Caco-2 (cell line): ENCODE results near the gene DPM2. TPM values are rescaled to one million over a fixed set of nuclear protein-coding genes. Genes with fewer than 3 reads are reported as not detected.

Source experiments
- BruUV-seq: library from RNA; stranded (reverse); fragments of 400-500 nt; replicated peaks from 2 replicates; lab custom pipeline; 2021; lab: Mats Ljungman, UMichigan
- CTCF ChIA-PET: fragments of 300-600 bp; sonication (Branson Sonifier 250); formaldehyde crosslinking; loops from one replicate; lab custom pipeline; 2022; ENCODE audit warnings: antibody characterized with exemption; lab: Charles Lee
- POLR2A ChIA-PET: fragments of 300-600 bp; sonication (Branson Sonifier 250); formaldehyde crosslinking; loops from one replicate; lab custom pipeline; 2022; ENCODE audit warnings: antibody characterized with exemption; lab: Charles Lee
- DNase-seq, 2 experiments: peaks; one replicate each; pipeline versions ENCODE4 v3.0.0 to v3.0.0-alpha.2; 2020 to 2022
- H3K27me3 ChIP-seq: replicated peaks from 2 replicates; pipeline ENCODE4 v1.6.0; 2011; ENCODE audit warnings: low read length; ENCODE audit not compliant: control insufficient read depth, insufficient read depth
- H3K36me3 ChIP-seq: 2 replicates; pipeline ENCODE4 v1.5.1; 2011; ENCODE audit warnings: low read length; ENCODE audit not compliant: control insufficient read depth, insufficient read depth
- H3K4me1 ChIP-seq: fragments of 250-450 bp; sonication (Bioruptor Pico); 2 replicates; pipeline ENCODE4 v1.5.1; 2020; ENCODE audit warnings: mild to moderate bottlenecking
- H3K4me3 ChIP-seq: 2 replicates; pipeline ENCODE4 v1.5.1; 2011; ENCODE audit warnings: low read depth, mild to moderate bottlenecking, control low read depth, low read length
- H3K9me3 ChIP-seq: fragments of 250-450 bp; sonication (Bioruptor Pico); 2 replicates; pipeline ENCODE4 v1.5.1; 2020; ENCODE audit warnings: mild to moderate bottlenecking, moderate library complexity
- H3K27ac Mint-ChIP-seq: one replicate; pipeline ENCODE4 v1.8.0; 2022; ENCODE audit warnings: mixed read lengths; ENCODE audit not compliant: unreplicated experiment
- H3K27me3 Mint-ChIP-seq: one replicate; pipeline ENCODE4 v1.8.0; 2022; ENCODE audit warnings: mixed read lengths; ENCODE audit not compliant: insufficient read depth, unreplicated experiment
- H3K36me3 Mint-ChIP-seq: one replicate; pipeline ENCODE4 v1.8.0; 2022; ENCODE audit warnings: mild to moderate bottlenecking, mixed read lengths; ENCODE audit not compliant: insufficient read depth, unreplicated experiment
- H3K4me1 Mint-ChIP-seq: one replicate; pipeline ENCODE4 v1.8.0; 2022; ENCODE audit warnings: low read depth, mixed read lengths; ENCODE audit not compliant: unreplicated experiment
- H3K4me3 Mint-ChIP-seq: one replicate; pipeline ENCODE4 v1.8.0; 2022; ENCODE audit warnings: mild to moderate bottlenecking, moderate library complexity, mixed read lengths; ENCODE audit not compliant: unreplicated experiment
- H3K9me3 Mint-ChIP-seq: one replicate; pipeline ENCODE4 v1.8.0; 2022; ENCODE audit warnings: mixed read lengths; ENCODE audit not compliant: unreplicated experiment
- CTCF ChIP-seq, 2 experiments: fragments of 200-600 bp in 1 of 2; IDR thresholded peaks; 1 replicate in 1 of 2; 2 replicates in 1 of 2; pipeline versions ENCODE4 v1.5.1 to v1.8.0; 2011 to 2022; ENCODE audit warnings: antibody characterized with exemption in 1 of 2, control low read depth in 1 of 2, inconsistent platforms in 1 of 2, low read depth in 1 of 2, low read length in 1 of 2, mild to moderate bottlenecking in 1 of 2, moderate library complexity in 1 of 2; ENCODE audit not compliant: insufficient read depth in 1 of 2, severe bottlenecking in 1 of 2, unreplicated experiment in 1 of 2
- intact Hi-C: fragments of 100-400 bp; cut with micrococcal nuclease; formaldehyde crosslinking; loops from one replicate; pipeline ENCODE4 v1.10.0; 2022; ENCODE audit not compliant: unreplicated experiment
- total RNA-seq: library from RNA; stranded (reverse); gene quantifications from 2 replicates; pipeline ENCODE4 v1.2.3, GENCODE V29; 2022

The DPM2 gene
- total RNA-seq, 1 experiment from 2014 or later, result 38.7 TPM

- Histone ChIP-seq H3K4me3 (no peak overlapping the region), H3K4me1 (peaks cover 20% of the 10 kb centered on the region), H3K27me3 (no peaks in the 10 kb centered on the region), H3K9me3 (no peaks in the 10 kb centered on the region), H3K36me3 (no peaks in the 10 kb centered on the region)
- peaks cover 81% of the 10 kb centered on the region for H3K36me3 Mint-ChIP-seq
- no peaks in the 10 kb centered on the region for H3K9me3 Mint-ChIP-seq
- peaks cover 15% of the 10 kb centered on the region for H3K4me1 Mint-ChIP-seq
- DNase-seq, result no peak
- no peak for TF ChIP-seq CTCF (IDR thresholded peaks at IDR 0.05; ENCODE audit: insufficient read depth in 1 of 2, low read depth in 1 of 2, low read length in 1 of 2, severe bottlenecking in 1 of 2, unreplicated experiment in 1 of 2)
- no peak overlapping the region for H3K4me3 Mint-ChIP-seq
- H3K27me3 Mint-ChIP-seq, result no peaks in the 10 kb centered on the region
- no TSS peak for BruUV-seq
- CTCF ChIA-PET, result no interaction called here
- POLR2A ChIA-PET, result interaction anchor here (0.6 kb wide), 2 partner anchors 256 to 383 kb away, joined by 3 to 4 read pairs; partner anchors contain the start of gene CIZ1
- H3K27ac Mint-ChIP-seq, result no peak overlapping the region
- intact Hi-C loops, result no loop called here
Observed at GRCh38 chr9:127934986-127935385, 2.7 kb downstream of the DPM2 start.

GRCh38 chr9:127934248-127934647 is 3.4 kb downstream of the DPM2 start:
- H3K4me1 Mint-ChIP-seq, result peaks cover 15% of the 10 kb centered on the region

DNA sequence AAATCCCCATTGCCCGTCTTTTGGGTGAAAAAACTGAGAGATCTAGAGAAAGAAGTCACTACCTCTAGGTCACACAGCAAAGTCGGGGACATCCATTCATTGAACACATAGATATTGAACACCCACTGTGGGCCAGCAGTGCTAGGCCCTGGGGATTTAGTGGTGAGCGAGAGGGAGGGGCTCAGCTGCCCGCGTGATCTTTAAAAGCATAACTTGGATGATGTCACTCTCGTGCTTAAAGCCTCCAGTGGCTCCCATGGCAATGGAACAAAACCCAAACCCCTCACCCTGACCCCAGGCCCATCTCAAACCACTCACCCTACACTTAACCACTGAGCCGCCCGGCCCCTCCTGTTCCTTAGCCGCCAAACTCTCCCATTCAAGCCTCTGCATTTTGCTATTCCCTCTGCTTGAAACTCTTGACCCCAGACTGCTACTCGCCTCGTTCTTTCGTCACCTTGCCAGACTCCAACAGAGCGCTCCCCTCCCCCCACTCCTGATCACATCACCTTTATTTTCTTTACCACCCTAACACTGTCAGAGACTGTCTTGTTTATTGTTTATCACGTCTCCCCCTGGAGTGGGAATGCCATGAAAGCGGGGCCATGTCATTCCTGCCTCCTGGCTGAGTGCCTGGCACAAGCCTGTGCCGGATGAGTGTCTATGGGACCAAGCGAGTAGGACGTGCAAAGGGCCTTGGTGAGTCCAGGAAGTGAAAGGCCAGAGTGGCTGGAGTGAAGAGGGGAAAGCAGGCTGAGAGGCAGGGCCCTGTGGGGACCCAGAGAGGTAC is 6.4 kb downstream of the DPM2 start:
- intact Hi-C loops, result no loop called here
- POLR2A ChIA-PET, result no interaction called here

More at GRCh38 chr9:127934248-127934647, 3.4 kb downstream of the DPM2 start:
- no peaks in the 10 kb centered on the region for H3K9me3 ChIP-seq
- BruUV-seq, result no TSS peak
- intact Hi-C loops, result no loop called here
- Mint-ChIP-seq H3K9me3 (no peaks in the 10 kb centered on the region), H3K4me3 (no peak overlapping the region), H3K27ac (no peak overlapping the region), H3K27me3 (no peaks in the 10 kb centered on the region), H3K36me3 (peaks cover 84% of the 10 kb centered on the region)
- no peak for TF ChIP-seq CTCF (IDR thresholded peaks at IDR 0.05; ENCODE audit: insufficient read depth in 1 of 2, low read depth in 1 of 2, low read length in 1 of 2, severe bottlenecking in 1 of 2, unreplicated experiment in 1 of 2)
- no peak for DNase-seq
- H3K27me3 ChIP-seq, result no peaks in the 10 kb centered on the region
- no peak overlapping the region for H3K4me3 ChIP-seq
- POLR2A ChIA-PET, result interaction anchor here (0.6 kb wide), 1 partner anchor 383 kb away, joined by 3 read pairs; no protein-coding TSS in a partner anchor
- H3K36me3 ChIP-seq, result no peaks in the 10 kb centered on the region
- CTCF ChIA-PET, result no interaction called here
- H3K4me1 ChIP-seq, result peaks cover 22% of the 10 kb centered on the region

More for the DNA sequence above, 6.4 kb downstream of the DPM2 start:
- Mint-ChIP-seq H3K4me3 (peak overlapping the region; percentile 69), H3K36me3 (peaks cover 63% of the 10 kb centered on the region), H3K27ac (peak overlapping the region; percentile 87), H3K27me3 (no peaks in the 10 kb centered on the region), H3K9me3 (no peaks in the 10 kb centered on the region), H3K4me1 (peaks cover 12% of the 10 kb centered on the region)
- Histone ChIP-seq H3K4me1 (peaks cover 18% of the 10 kb centered on the region), H3K27me3 (no peaks in the 10 kb centered on the region), H3K36me3 (no peaks in the 10 kb centered on the region), H3K9me3 (no peaks in the 10 kb centered on the region), H3K4me3 (peak overlapping the region; percentile 67)
- peak; percentile 61 to 64 for DNase-seq
- no peak for TF ChIP-seq CTCF (IDR thresholded peaks at IDR 0.05; ENCODE audit: insufficient read depth in 1 of 2, low read depth in 1 of 2, low read length in 1 of 2, severe bottlenecking in 1 of 2, unreplicated experiment in 1 of 2)
- TSS peak; percentile 49 for BruUV-seq
- CTCF ChIA-PET, result interaction anchor here (1.9 kb wide), 1 partner anchor 10 kb away, joined by 11 read pairs; no protein-coding TSS in a partner anchor
